HG03045 (cell line): Measurements from ENCODE around the gene LYPD6.

Source experiments
- ATAC-seq: cut with Tn5 transposase; IDR thresholded peaks from one replicate; pipeline ENCODE4 v1.9.1; 2021; ENCODE audit warnings: mild to moderate bottlenecking, moderate library complexity; ENCODE audit not compliant: unreplicated experiment

The LYPD6 gene

DNA sequence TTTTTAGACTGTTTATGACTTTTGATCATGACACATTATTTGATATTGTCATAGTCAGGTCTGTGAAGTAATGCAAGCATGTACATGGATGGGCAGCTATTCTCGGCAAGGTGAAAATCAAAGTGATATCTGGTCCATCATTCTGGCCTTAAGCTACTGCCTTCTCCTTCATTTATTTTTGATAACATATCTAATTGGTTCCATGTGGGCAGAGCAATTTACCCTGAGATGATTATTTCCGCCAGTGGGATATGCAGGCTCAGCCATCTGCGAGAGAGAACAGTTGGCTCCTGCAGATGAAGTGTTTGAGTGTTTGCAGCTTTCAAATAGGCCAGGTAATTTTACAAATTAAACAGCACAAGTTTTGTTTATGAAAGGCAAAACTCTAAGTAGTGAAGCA is 116.4 kb downstream of the LYPD6 start:
- no peak for ATAC-seq

DNA sequence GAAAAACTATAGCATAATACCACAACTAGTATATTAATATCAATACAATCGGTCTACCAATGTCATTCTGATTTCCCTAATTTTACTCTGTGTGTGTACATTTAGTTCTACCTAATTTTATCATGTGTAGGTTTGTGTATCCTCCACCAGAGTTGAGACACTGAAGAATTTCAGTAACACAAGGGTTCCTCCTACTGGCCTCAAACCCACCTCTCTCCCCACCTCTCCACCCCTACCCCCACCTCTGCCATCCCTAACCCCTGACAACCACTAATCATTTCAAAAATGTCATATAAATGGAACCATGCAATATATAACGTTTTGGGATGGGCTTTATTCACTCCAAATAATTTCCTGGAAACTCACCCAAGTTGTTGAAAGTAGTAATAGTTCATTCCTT is 117.9 kb downstream of the LYPD6 start:
- ATAC-seq: no peak

DNA sequence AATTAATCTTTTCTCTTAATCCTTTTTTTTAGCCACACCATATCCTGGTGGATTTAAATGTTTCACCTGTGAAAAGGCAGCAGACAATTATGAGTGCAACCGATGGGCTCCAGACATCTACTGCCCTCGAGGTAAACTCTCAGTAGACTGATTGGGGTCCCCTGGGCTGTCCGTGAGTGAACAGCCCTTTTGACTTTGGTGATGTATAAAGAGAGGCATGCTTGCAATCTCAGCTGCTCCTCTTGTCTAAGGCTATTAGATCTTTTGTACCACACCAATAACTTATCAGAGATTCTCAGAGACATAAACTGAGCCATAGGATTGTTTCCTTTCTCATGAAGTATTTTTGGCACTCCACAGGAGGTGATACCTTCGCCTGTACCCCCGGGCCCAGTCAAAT is 118.6 kb downstream of the LYPD6 start:
- no peak for ATAC-seq

- ATAC-seq: no peak
These were observed 121.2 kb downstream of the LYPD6 start for GRCh38 chr2:149451417-149452165.

- no peak for ATAC-seq
These were observed 125.9 kb downstream of the LYPD6 start for GRCh38 chr2:149456285-149456684.

DNA sequence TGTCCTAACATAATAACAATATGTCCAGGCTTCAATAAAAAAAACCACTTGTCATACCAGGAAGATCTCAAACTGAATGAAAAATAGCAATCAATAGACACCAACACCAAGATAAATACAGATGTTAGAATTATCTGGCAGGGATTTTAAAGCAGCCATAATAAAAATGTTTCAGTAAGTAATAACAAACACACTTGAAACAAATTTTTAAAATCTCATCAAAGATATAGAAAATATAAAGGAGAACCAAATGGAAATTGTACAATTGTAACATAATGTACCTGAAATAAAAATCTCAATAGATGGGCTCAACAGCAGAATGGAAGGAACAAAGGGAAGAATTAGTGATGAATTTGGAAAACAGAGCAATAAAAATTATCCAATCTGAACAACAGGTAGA is 128.1 kb downstream of the LYPD6 start:
- no peak for ATAC-seq

DNA sequence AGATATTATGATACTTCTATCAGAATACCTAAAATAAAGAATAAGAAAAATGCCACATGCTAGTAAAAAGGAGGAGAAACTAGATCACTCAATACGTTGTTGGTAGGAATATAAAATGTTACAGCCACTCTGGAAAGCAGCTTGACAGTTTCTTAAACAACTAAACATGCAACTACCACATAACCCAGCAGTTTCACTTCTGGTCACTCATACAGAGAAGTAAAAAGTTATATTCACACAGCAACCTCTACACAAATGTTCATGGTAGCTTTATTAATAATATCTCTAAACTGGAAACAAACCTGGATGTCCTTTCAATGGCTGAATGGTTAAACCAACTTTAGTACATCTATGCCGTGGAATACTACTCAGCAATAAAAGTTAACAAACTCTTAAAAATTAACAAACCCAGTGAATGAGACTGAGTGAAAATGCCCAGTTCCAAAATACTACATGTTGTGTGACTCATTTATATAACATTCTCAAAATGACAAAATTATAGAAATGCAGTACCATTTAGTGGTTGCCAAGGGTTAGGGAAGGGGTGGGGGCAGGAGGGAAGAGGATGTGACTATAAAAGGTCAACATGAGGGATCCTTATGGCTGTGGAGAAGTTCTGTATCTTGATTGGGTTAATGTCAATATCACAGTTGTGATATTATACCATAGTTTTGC is 133.1 kb downstream of the LYPD6 start:
- peak; percentile 65 for ATAC-seq

GRCh38 chr2:149464396-149464795 is 134.0 kb downstream of the LYPD6 start:
- no peak for ATAC-seq

- no peak for ATAC-seq
These were observed 135.5 kb downstream of the LYPD6 start for GRCh38 chr2:149465873-149466272.

DNA sequence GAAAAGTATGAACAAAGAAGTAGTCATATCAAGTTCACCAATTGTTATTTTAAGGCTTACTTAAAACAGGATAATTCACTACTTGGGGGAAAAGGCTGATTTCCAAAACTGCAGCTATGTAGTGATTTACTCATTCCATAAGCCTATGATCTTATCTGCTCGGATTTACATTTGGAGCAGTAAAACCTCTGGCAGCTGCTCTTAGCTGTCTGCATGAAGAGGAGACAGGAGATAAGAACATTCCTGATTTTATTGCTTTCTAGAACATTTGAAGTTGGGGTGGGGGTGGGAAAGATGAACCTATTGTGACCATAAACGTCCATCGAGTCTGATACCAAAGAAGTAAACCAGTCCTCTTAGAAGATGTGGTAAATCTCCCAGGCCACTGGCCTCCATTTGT is 136.2 kb downstream of the LYPD6 start:
- ATAC-seq: no peak

- no peak for ATAC-seq
These were observed 137.0 kb downstream of the LYPD6 start for GRCh38 chr2:149467436-149467835.

GRCh38 chr2:149468636-149469035 is 138.2 kb downstream of the LYPD6 start:
- no peak for ATAC-seq

GRCh38 chr2:149470046-149470445 is 139.7 kb downstream of the LYPD6 start:
- ATAC-seq: no peak

DNA sequence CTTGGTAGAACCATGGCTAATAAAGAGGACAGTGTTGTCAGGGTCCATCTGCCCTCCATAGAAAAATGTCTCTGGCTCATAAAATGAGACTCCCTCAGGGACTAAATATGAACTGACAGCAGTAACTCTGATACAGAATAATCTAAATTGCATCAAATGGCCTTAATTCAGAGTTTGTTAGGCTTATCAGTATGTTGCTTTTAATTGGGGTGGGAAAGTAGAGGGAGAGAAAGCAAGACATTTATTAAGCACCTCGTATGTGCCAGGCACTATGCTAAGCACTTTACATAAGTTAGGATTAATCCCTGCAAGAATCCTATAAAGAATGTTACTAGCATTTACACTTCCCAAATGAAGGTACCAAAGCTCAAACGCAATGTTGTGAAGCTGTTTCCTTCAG is 142.0 kb downstream of the LYPD6 start:
- ATAC-seq: no peak

- no peak for ATAC-seq
These were observed 142.7 kb downstream of the LYPD6 start for GRCh38 chr2:149473068-149473467.

DNA sequence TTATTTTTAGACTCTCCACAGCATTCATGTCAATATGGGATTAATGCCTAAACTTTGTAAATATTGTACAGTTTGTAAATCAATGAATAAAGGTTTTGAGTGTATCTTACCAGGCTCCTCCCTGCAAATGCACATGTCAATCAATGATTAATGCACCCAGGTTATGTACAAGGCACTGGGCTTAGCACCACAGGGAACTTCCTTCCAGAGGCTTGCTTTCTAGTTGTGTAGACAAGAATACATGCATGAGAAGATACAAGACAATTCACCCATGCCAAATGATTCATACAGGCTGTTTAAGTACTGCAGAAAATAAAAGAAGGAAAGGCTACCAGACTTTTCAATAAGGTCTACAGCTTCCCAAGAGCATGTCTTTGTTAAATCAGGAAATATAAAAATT is 143.1 kb downstream of the LYPD6 start:
- no peak for ATAC-seq

DNA sequence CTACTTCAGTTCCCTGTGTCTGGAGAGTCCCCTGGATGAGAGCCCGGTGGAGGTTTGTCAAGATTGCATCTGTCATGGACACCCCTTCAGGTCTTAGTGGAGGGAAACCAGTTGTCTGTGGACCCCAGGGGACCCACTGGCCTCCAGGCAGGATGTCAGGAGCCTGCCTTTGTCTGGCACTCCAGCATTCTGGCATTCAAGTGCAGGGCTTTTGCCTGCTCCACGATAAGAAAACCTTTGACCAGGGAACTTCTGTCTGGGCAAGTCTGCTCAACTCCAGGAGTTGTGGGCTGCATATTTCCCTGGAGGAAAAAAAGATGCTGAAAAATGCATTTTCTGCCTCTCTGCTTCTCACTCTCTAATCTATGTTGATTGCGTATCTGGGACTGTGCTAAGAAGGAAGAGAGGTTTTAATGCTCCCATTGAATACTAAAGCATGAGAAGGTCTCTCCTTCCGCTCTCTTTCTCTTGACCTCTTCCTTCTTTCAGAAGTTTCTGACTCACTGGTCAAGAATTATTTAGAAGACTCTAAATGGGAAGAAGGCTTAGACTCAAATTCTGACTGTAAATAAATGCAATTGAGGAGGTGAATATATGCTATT is 152.7 kb downstream of the LYPD6 start:
- ATAC-seq: no peak

GRCh38 chr2:149486664-149487063 is 156.3 kb downstream of the LYPD6 start:
- no peak for ATAC-seq

GRCh38 chr2:149487189-149487588 is 156.8 kb downstream of the LYPD6 start:
- ATAC-seq: no peak

DNA sequence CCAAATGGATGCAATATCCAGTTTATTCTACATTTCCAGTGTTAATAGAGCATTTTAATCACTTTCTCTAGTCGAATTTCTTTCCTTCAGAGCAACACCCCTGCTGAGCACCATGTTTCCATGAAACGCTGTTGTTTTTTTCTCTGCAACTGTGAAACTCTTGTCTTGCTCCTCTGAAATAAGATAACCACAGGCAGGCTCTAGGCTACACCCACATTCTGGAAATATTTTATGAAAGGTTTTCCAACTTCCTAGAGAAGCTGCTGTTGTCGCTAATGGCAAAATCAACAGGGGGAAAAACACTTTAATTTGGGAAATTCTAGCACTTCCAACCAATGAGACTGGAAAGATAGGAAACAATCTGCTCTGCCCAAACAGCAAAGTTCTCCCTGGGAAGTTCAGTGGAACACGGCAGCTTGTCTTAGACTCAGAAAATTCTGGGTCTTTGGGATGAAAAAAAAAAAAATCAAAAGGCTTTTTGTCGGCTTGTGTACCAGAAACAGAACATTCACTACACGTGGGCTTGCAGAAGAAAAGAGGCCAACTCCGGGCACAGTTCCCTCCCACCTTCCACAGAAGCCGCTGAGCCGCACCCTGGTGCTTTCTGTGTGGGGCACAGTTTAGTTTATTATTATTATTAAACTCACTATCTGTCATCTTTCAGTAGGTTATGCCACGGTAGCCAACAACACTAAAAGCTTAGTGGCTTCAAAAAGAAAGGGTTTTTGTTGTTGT is 158.5 kb downstream of the LYPD6 start:
- ATAC-seq: no peak

GRCh38 chr2:149489452-149489851 is 159.1 kb downstream of the LYPD6 start:
- no peak for ATAC-seq

- no peak for ATAC-seq
These were observed 159.9 kb downstream of the LYPD6 start for GRCh38 chr2:149490296-149490695.
